Measurements from ENCODE around the gene MS4A4A. TPM values are rescaled to one million over a fixed set of nuclear protein-coding genes. Genes with fewer than 3 reads are reported as not detected.

The MS4A4A gene
- total RNA-seq, 1 donor from 2014 or later = 15.2 TPM

DNA sequence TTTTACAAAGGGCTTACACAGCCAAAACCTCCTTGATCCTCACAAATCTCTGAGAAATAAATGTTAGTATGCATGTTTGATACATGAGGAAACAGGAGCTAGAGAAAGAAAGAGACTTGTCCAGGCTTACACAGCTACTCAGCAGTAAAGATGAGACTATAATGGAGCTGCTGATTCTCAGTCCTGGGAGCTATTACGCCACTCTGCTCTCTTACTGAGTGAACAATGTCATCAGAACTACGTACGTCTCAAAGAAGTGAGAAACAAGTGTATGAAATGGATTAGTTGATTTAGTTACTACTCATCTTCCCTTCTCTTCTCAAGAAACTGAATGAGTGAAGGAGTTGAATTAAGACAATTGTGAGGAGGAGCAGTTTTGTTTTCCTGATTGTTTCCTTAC is 58.9 kb downstream of the MS4A4A start:
- ATAC-seq (ENCODE audit: poor library complexity) (no peak), DNase-seq (no peak)
- intact Hi-C loops (cut with DNase I) = no loop called here

DNA sequence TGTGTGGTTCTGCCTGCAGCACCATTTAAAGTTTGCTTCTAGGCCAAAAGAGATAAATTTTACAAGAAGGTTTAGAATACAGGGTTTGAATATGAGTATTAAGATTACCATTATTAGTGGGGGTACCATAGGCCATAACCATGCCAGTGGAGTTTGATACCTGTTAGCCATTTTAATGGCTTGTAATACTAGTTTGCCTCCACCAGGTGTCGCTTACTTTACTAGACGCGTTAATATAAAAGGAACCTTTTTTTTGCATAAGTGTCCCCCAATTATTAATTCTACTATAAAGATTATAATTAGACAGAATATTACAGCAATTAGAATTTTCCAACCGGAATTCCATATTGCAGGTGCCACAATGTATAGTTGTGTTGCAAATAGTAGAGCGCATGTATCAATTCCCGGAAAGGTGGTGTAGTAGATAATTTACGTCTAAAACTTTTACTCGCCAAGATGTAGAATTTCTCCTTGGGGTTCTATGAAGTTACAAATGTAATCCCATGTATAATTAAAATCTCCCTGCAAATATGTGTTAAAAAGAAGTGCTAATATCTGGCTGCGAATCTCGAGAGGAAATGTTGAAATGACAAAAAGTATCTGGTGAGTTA is 62.7 kb downstream of the MS4A4A start:
- no peak for DNase-seq
- intact Hi-C loops (cut with DNase I) = no loop called here
- no peak for ATAC-seq (ENCODE audit: poor library complexity)

DNA sequence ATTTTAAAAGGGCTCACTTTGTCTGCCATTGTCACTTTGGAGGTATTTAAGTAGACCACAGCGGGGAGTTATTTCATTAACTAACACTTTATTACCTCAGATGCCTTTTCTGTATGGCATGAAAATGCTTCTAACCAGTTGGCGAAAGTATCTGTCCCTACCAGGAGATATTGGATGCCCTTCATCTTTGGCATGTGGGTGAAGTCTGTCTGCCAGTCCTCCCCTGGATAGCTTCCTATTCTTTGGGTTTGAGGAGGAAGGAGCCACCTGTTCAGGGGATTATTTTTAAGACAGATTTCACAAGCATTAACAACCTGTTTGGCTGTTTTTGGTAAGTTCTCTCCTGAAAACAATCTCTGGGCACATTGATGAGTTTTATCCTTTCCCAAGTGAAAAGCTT is 63.7 kb downstream of the MS4A4A start:
- intact Hi-C loops (cut with DNase I) = no loop called here
- DNase-seq (no peak), ATAC-seq (ENCODE audit: poor library complexity) (no peak)

DNA sequence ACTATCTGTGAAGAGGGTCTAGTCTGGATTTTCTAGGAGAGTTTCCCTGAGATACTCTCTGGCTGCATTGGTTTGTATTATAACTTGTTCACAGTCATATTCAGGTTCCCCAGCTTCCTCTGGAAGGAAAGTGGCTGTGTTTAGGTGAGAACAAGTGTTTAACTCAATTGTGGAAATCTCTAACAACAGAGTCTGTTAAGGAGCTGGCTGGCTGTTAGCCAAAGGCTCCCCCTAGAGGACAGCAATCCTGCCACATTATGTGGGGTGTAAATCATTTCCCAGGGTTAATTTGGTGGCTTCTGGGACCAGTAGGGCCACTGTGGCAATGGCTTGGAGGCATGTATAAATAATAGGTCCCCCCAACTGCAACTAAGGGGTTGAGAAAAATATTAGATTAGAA is 65.0 kb downstream of the MS4A4A start:
- DNase-seq (peak; percentile 59), ATAC-seq (ENCODE audit: poor library complexity) (no peak)
- intact Hi-C loops (cut with DNase I) = no loop called here

DNA sequence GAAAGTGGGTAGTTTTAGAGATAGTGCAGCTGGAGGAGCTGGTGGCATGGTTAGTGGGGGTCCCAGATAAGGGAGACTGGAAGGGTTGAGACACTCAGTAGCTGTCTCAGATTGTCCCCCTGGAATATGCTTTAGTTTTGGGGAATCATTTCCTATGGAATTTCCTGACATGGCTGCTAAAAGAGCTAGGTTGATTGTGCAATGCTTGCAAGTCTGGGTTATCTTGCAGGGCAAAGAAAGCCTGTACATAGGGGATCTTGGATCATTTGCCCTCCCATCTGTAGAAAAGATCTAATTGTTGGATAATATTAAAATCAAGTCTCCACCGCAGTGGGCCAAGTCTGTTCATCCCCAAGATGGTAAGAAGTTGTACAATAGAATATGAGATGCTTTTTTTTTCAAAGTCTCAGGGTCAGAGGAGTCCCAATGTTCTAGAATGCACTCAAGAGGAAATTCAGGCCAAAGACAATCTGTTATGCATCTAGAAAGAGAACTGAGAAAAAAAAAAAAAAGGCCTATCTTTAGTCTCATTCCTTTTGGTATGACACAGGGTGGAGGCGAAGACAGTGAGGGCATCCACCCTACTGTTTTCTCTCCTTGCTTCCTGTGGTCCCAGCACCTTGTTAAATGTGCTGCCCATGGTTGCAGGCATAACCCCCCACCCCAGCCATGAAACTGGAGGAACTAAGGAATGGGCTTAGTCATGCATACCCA is 66.8 kb downstream of the MS4A4A start:
- DNase-seq = no peak
- intact Hi-C loops (cut with DNase I) = no loop called here
- ATAC-seq (ENCODE audit: poor library complexity) = no peak

DNA sequence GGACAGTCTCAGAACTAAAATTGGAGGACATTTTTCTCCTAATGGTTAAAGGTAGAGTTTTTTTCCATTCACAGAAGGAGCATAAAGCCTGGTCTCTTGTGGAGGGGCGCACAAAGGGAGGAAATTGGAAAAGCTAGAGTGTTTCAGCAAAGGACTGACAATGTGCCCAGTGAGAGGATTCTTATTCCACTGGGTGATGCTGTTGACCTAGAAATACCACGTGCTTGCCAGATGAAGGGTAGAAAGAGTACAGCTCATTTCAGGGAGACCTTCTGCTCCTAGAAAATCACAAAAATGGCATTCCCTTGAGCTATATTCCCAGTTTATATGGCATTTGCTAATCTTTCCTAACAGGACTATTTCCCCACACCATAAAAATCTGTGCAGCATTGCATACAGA is 67.7 kb downstream of the MS4A4A start:
- no peak for DNase-seq
- ATAC-seq (ENCODE audit: poor library complexity) = no peak
- intact Hi-C loops (cut with DNase I) = no loop called here

DNA sequence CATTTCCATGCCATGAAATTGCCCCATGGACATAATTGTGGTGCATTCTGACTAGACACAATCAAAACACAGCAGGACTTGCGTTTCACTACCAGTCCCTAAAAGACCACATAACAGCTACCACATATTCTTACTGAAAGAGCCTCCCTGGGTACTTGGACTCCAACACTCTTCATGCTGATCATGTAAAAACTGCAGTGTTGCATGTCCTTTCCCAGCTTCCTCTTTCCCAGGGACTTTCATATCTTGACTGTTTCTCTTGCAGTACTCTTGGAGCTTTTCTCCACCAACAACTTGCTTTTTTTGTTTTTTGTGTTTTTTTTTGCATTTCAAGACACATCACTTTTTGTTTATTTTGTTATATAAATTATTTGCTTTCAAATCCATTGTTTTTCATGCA is 69.5 kb downstream of the MS4A4A start:
- DNase-seq = no peak
- intact Hi-C loops (cut with DNase I) = no loop called here

DNA sequence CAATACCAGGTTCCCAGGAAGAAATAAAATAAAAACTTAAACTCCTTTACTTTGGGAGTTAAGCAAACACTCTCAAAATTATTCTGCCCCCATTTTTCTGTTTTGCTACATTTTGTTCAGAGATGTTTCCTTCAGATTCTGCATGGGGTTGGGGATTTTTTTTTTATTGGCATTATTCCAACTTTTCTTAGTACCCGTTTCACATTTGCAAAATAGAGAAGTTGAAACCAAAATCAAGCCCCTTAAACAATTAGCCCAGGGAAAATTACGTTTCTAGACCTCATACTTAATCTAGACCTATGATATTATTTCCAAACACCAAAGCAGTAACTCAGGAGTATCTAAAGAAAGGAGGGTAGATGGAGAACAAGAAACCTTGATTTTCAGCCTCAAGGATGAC is 77.3 kb downstream of the MS4A4A start:
- ATAC-seq (ENCODE audit: poor library complexity) (no peak), DNase-seq (no peak)
- intact Hi-C loops (cut with DNase I) = no loop called here

More for the DNA sequence above, 69.5 kb downstream of the MS4A4A start:
- ATAC-seq (ENCODE audit: poor library complexity) = peak; percentile 39

Other genes with a start within 250 kb of the MS4A4A start
- gene OOSP2, start 240.3 kb upstream of the MS4A4A start, total RNA-seq = not detected
- gene MS4A3, start 224.0 kb upstream of the MS4A4A start, total RNA-seq = not detected
- 1.0 TPM for gene MS4A2, start 192.0 kb upstream of the MS4A4A start, total RNA-seq
- 49.6 TPM for gene MS4A6A, start 97.6 kb upstream of the MS4A4A start, total RNA-seq
- gene MS4A4E, start 37.5 kb upstream of the MS4A4A start, total RNA-seq = 1.1 TPM
- gene MS4A6E, start 46.6 kb downstream of the MS4A4A start, total RNA-seq = not detected
- 11.9 TPM for gene MS4A7, start 97.9 kb downstream of the MS4A4A start, total RNA-seq
- 0.97 TPM for gene MS4A14, start 115.8 kb downstream of the MS4A4A start, total RNA-seq
- gene MS4A5, start 148.9 kb downstream of the MS4A4A start, total RNA-seq = not detected
- gene MS4A1, start 175.2 kb downstream of the MS4A4A start, total RNA-seq = not detected
- not detected for gene MS4A12, start 212.1 kb downstream of the MS4A4A start, total RNA-seq
- not detected for gene MS4A13, start 234.7 kb downstream of the MS4A4A start, total RNA-seq